Measurements from ENCODE around the gene FAM219A. TPM values are rescaled to one million over a fixed set of nuclear protein-coding genes. Genes with fewer than 3 reads are reported as not detected.

The FAM219A gene
- total RNA-seq, 1 experiment from 2014 or later: 13.1 TPM

GRCh38 chr9:34419716-34420504, 38.5 kb downstream of the FAM219A start:
- in situ Hi-C loops (cut with HindIII; ENCODE audit: low pct_unique_long_range_greater_than_20kb, low sequenced_read_pairs): no loop called here
- DNase-seq (ENCODE audit: low read depth): no peak

DNA sequence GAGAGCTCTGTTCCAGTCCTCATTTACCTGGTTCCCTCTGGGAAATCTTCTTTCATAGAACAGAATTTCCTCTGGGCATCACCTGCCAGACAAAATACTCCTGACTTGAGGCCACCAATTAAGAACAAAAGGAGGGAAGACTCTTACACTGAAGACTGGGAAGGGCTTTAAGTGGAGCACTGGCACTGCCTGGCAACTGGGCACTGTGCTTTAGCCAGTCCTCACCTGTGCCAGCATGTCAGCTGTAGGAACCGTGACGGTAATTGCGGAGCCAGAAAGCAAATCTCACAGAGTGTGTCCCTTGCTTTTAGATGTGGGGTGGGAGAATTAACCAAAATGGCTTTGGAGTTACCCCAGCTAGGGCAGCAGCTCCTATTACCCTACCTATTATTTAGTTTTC, 40.6 kb downstream of the FAM219A start:
- in situ Hi-C loops (cut with HindIII; ENCODE audit: low pct_unique_long_range_greater_than_20kb, low sequenced_read_pairs): no loop called here
- DNase-seq (ENCODE audit: low read depth): no peak

- in situ Hi-C loops (cut with HindIII; ENCODE audit: low pct_unique_long_range_greater_than_20kb, low sequenced_read_pairs): no loop called here
- peak; percentile 43 for DNase-seq (ENCODE audit: low read depth)
Observed at GRCh38 chr9:34413231-34413852, 45.0 kb downstream of the FAM219A start.

GRCh38 chr9:34412336-34412735, 46.0 kb downstream of the FAM219A start:
- in situ Hi-C loops (cut with HindIII; ENCODE audit: low pct_unique_long_range_greater_than_20kb, low sequenced_read_pairs): no loop called here
- DNase-seq (ENCODE audit: low read depth): no peak

DNA sequence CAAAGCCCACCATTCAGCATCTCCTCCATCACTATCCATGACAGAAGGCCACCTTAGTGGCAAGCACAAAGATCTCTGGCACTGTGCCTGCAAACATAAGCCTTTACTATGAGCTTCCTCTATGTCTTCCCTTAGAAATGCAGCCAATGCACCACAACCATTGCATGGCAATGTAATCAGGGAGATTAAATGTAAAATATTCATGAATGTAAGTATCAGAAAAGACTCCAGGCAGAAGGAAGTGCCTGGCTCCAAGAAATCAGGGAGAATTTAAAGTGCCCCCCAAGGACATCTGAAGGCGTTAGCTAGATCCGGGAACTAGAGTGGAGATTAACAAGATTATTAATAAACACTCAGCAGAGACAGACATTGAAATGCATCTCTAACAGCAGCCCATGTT, 49.2 kb downstream of the FAM219A start:
- DNase-seq (ENCODE audit: low read depth): no peak
- in situ Hi-C loops (cut with HindIII; ENCODE audit: low pct_unique_long_range_greater_than_20kb, low sequenced_read_pairs): no loop called here

GRCh38 chr9:34408173-34408572, 50.2 kb downstream of the FAM219A start:
- in situ Hi-C loops (cut with HindIII; ENCODE audit: low pct_unique_long_range_greater_than_20kb, low sequenced_read_pairs): no loop called here
- DNase-seq (ENCODE audit: low read depth): no peak

GRCh38 chr9:34406219-34406618, 52.2 kb downstream of the FAM219A start:
- no peak for DNase-seq (ENCODE audit: low read depth)
- in situ Hi-C loops (cut with HindIII; ENCODE audit: low pct_unique_long_range_greater_than_20kb, low sequenced_read_pairs): no loop called here

DNA sequence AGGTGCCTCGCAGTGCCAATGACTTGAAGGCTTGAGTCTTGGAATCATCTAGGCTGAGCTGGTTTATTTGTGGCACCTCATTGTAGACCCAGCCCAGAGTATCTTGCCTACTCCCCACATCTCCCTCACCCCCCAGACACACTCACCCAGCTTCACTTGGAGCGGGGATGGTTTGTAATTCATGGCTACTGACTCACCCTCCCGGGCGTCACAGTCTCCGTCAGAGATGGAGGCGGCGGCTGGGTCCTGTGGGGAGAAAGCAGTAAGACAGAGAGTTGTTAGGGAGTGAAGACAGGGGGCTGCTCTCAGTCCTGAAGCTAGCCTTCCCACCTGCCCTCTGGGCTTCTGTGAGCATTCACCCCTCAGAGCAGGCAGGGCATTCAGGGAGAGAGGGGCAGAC, 52.7 kb downstream of the FAM219A start:
- DNase-seq (ENCODE audit: low read depth): no peak

DNA sequence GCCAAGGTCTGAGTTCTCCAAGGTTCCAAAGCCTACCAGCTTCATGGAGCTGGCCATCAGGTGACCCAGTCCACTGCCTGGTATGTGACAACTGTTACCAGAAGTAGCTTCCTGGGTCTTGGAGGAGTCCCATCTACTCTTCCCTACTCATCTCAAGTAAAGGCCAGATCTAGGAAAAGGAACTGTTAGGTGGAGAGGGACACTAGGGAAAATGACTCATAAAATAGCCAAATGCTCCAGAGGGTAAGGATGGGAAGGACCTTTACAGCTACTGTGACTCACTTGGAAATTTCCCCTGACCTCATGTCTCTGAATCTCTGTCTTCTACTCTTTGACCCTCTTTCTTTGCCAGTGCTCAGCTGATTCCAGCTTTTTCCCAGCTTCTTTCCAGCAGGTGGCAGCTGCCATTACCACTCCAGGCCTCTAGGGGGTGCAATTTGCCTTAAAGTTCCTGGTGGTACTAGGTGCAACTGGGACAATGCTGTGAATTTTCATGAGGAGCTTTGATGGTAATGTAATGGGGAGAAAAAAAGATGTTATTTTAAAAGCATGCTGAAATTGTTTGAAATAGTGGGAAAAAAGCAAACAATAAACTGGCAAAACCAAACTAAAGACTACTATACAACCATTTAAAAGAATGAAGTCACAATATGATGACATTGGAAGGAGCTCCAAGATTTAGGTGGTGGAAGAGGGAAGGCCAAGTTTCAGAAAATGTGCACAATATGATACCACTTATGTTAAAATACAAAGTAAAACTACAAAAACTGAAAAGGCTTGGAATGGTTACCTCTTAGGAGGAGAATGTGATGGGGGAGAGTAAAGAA, 54.6 kb downstream of the FAM219A start:
- in situ Hi-C loops (cut with HindIII; ENCODE audit: low pct_unique_long_range_greater_than_20kb, low sequenced_read_pairs): no loop called here
- DNase-seq (ENCODE audit: low read depth): peak; percentile 67

More for the DNA sequence above, 52.7 kb downstream of the FAM219A start:
- in situ Hi-C loops (cut with HindIII; ENCODE audit: low pct_unique_long_range_greater_than_20kb, low sequenced_read_pairs): no loop called here

DNA sequence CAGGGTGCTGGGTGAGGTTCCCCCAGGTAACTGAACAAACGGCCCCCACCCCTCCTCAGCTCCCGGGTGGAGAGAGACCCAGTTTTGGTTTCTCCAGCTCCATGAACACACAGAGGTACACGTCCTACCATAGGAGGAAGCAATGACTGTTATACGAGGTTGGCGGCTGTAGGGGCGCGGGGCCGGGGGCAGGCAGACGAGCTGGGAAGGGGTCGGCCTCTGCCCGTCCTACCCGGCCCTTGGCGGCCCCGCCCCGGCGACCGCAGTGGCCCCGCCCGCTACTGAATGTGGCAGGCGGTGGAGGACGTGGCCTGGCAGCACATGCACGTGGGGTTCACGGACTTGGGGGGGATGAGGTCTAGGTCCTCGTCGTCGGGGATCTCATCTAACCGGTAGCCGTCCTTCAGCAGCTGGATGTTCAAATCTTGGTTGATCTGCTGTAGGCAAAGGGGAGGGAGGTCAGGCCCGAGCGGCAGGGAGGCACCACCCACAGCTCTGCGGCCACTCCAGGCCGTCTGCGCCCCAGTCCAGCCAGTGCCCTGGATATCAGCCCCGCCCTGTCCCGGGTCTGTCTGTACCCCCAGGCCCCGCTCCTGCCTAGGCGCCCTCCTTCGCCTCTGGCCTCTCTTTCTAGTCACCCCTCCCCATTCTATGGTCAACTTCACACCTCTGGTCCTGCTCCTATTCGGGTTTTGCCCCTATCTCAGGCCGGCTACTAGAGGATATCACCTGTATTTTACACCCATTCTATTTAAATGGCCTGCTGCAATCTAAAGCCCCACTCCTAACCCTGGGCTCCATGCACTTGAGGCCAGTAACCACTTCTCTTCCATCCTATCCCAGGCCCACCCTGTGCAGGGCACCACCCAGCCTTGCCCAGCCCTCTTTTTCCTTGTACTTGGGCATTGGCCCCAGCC, 57.4 kb downstream of the FAM219A start:
- in situ Hi-C loops (cut with HindIII; ENCODE audit: low pct_unique_long_range_greater_than_20kb, low sequenced_read_pairs): no loop called here

DNA sequence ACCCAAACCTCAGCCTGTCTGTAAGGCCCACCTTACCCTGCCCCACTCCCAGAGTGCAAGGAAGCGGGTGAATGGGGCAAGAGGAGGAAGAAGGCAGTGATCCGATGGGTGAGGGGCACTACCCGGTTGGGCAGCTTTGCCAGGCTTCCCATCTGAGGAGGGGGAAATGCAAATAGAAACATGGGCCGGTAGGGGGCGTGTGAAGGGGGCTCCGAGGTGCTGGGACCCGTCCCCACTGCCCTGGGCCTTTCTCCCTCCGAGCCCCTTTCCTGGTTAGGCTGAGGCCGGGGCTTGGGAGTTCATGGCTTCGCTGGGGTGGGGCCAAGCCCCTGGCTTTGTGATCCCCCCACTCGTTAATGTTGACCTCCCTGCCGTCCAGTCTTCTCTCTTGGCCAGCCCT, 58.1 kb downstream of the FAM219A start:
- in situ Hi-C loops (cut with HindIII; ENCODE audit: low pct_unique_long_range_greater_than_20kb, low sequenced_read_pairs): no loop called here
- DNase-seq (ENCODE audit: low read depth): no peak

More for the DNA sequence above, 57.4 kb downstream of the FAM219A start:
- no peak for DNase-seq (ENCODE audit: low read depth)

GRCh38 chr9:34399729-34400128, 58.6 kb downstream of the FAM219A start:
- no peak for DNase-seq (ENCODE audit: low read depth)
- in situ Hi-C loops (cut with HindIII; ENCODE audit: low pct_unique_long_range_greater_than_20kb, low sequenced_read_pairs): no loop called here

DNA sequence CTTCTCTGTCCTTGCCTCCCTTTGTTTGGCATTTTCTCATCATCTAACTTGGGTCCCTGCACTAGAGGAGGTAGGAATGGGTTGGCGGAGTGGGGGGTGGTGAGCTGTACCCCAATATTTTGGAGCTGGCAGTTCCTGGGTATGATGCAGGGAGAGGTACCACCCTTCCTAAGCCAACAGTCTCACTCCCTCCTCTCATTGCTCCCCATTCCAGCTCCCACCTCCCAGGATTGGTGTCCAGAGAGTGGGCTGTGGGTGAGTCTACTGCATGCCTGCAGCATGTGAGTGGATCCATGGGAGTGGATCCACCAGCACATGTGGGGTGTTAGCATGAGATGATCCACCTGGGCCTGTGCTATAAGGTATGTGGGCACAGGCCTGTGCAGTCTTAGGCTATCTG, 59.5 kb downstream of the FAM219A start:
- no peak for DNase-seq (ENCODE audit: low read depth)
- in situ Hi-C loops (cut with HindIII; ENCODE audit: low pct_unique_long_range_greater_than_20kb, low sequenced_read_pairs): no loop called here

DNA sequence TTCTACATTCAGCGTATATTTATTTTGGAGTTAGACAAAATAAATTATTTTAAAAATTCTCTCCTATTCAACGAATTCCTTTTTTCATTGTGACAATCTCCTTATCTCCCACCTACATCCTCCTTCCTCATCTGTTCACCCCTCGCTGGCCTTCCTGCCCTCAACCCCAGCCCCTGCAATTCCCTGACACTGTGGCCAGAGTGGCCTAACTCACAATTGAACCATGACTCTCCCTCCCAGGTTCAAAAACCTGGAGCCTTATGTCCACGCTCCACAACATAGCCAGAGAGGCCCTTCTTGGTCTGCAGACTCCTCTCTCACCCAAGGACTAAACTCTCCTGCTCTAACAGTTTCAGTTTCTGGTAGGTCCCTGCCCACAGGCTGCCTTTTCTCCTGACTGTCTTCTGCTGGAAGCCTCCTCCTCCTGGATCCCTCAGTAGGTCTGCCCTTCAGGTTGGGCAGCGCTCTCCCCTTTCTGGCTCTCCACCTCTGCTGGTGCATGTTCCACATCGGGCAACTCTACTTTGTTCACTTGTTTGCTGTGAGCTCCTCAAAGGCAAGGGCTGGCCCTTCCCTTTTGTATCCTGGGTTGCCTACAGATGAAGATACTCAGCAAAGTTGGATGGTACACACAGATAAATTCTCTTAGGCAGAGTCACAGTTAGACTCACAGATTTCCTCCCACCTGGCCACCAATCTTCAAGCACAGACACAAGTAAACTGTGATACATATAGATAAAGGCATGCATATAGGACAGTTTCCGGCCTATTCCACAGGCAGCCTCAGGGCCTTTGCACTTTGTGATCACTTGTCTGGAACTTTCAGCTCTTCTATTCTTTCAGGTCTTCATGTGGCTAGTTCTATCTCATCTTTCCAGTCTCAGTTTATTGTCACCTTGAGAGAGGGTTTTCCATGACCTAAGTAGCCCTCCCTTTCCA, 61.8 kb downstream of the FAM219A start:
- in situ Hi-C loops (cut with HindIII; ENCODE audit: low pct_unique_long_range_greater_than_20kb, low sequenced_read_pairs): no loop called here
- no peak for DNase-seq (ENCODE audit: low read depth)

- in situ Hi-C loops (cut with HindIII; ENCODE audit: low pct_unique_long_range_greater_than_20kb, low sequenced_read_pairs): no loop called here
- DNase-seq (ENCODE audit: low read depth): no peak
Observed at GRCh38 chr9:34392511-34392910, 65.9 kb downstream of the FAM219A start.

DNA sequence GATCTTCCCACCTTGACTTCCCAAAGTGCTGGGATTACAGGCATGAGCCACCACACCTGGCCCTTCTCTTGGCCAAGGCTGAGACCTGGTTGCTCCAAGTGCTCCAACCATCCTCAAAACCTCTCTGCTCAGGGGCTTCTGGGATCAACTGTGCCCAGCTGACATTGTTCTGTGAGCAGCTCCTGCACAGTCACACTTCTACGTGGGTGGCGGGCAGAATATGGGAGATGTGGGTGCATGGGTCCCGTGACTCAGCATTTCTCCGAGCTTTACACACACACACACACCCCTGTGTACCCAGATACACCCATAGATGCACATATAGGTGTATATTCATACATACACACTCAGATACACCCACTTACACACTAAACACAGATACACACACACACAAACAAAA, 71.1 kb downstream of the FAM219A start:
- in situ Hi-C loops (cut with HindIII; ENCODE audit: low pct_unique_long_range_greater_than_20kb, low sequenced_read_pairs): no loop called here
- DNase-seq (ENCODE audit: low read depth): no peak

DNA sequence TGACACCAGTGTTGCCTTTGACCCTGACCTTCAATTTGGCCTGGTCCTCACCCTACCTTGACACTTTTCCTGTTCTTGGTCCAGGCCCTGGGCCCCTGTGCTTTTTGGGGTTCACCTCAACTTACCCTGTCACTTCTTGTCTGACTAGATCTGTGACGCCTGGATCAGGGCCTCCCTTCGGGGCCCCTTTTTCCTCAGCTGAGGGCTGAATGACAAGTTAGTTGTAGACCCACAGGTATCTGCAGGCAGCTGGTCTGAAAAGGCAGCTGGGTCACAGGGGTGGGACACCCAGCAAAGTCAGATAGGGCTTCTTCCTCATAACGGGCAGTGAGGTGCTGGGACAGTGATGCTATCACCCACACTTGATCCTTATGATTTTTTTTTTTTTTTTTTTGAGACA, 71.7 kb downstream of the FAM219A start:
- no peak for DNase-seq (ENCODE audit: low read depth)
- in situ Hi-C loops (cut with HindIII; ENCODE audit: low pct_unique_long_range_greater_than_20kb, low sequenced_read_pairs): no loop called here
